NCI-H524 (cell line): ENCODE results near the gene RNF26.
"Not testable (repeated sequence)": the region's sequence is repeated elsewhere in the genome, so short reads cannot be mapped to it uniquely, and the experiment has no call there.

Experiments
- DNase-seq, 2 experiments: peaks; one replicate each; lab custom pipeline; 2025; lab: John Stamatoyannopoulos, UW

The RNF26 gene

DNA sequence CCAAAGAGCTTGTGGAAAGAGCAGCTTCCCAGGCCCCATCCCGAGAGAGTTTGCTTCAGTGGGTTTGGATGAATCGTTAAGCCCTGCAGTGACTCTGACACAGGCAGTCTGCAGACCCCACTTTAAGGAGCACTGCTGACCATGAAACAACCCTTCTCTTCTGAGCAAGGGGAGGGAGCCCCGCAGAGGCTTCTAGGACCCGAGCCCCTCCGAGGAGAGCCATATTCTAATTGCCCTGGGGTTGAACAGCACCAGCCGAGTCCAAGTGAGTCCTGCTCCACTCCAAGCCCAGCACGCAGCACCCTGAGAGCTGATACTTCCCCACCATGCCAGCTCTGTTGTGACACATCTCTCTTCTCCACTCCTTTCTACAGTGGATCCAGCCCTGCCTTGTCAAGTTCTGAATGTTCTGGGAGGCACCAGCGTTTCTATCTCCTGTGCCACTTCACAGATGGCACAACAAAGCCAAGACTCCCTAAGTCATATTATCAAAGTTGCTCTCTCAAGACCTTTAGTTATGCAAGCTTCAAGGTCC is 36.8 kb downstream of the RNF26 start:
- peak in 1 of 2 experiments; percentile 34 for DNase-seq

DNA sequence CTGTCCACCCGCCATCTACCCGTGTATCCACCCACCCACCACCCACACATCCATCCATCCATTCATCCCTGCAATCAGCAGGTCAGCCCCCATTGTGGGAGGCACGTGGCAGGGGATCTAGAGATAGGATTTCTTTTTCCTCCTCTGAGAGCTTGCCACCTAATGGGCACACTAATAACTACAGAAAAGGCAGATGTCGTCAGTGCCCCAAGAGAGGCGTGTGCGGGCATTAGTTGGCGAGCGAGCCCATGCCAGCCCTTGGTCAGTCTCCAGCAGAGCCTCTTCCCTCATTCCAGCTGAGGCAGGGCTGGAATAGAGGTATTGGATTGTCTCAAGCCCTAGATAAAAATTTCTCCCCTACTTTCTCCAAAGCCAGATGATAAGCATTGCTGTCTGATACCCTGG is 37.5 kb downstream of the RNF26 start:
- DNase-seq, result peak; percentile 86 to 88

- peak in 1 of 2 experiments; percentile 22 for DNase-seq
Measured at GRCh38 chr11:119372260-119373058, 38.1 kb downstream of the RNF26 start.

DNA sequence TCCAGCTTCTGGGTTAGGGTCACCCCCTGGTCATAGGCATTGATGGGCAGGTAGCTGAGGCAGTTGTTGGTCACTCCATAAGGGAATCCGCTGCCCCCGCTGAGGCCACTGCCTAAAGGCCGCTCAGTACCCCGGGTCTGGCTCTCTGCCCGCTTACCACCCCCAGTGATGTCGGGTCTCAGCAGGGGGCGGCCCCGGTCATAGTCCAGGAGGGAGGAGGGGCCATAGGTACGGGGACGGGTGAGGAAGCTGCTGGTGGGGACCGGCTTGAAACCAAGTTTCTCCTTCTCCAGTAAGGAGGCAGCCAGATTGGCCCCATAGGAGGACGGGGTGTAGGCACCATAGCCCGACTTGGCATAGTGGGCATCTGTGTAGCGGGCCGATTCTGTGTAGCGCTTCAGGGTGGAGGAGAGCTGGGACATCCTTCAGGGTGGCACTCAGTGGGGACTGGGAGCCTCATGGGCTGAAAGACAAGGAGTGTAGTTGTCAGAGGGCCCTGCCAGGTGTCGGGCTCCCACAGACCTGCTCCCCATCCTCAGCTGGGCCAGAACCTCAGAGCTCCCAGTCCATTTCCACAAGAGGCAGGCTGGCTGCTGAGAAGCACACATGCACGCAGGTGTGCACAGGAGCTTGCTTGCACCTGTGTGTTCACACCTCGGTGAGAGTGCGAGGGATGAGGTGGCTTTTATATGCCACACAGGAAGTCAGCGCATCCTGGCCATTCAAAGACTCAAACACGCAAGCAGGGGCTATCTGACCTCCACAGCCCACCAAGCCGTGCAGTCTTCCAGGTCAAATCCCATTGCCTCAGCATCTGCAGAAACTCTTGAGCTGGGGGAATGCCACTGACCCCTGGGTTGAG is 39.0 kb downstream of the RNF26 start:
- no peak for DNase-seq

DNA sequence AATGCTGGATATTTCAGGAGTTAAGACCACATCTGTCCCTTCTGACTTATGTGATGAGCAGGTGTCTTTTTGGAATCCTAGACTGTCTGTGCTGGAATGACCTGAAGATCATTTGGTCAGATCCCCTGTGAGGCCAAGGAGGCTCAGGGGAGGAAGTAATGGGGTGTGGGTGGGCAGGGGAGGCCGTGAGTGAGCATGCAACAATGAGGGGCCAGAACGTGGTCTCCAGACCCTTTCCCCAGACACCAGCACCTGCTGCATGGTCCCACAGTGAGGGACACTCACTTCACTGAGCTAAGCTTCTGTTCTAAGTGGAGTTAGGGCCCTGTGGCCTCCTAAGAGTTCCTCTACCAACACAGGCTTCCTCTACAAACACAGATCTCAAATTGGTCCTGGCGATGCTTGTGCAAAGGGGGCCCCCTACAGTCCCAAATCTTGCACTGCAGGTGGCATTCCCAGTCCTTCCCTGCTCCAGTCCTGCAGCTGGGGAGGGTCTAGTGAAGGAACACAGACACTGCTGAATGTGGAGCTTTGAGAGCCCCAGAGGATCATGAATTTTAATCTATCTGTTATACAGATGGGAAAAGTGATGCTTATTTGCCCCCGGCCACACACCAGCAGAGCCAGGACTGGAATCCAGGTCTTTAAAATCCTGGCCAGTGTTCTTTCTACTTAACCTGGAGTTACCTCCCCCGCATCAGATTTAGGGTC is 39.7 kb downstream of the RNF26 start:
- peak; percentile 29 to 76 for DNase-seq

DNA sequence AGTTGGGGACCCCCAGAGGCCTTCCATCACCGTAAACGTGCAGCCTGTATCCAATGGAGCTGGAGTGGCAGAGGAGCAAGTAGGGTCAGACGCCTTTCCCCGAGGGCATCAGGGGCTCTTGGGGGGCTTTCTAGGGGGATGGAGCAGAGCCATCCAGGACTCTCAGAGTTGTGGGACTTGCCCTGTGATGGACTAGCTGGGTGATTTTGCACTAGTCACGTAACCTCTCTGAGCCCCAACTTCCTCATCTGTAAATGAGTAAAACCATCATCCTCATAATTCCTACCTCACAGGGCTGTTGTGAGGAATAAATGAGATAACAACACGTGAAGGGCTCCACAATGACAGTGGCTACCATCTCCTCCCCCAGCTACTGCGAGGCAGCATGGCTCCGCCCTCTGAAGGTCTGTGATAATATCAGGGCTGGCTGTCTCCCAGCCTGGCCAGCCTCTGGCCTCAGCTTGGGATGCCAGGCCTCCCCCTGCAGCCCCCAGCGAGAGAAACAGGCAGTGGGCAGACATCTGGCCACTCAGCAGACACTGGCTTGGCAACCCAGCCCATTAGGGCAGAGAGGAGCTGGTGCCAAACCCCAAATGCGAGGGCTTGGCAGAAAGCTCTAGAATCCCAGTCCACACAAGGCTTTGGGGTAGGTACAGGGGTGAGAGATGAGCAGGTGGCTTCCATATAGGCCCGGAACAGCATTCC is 40.5 kb downstream of the RNF26 start:
- peak in 1 of 2 experiments; percentile 22 for DNase-seq

- peak; percentile 63 to 80 for DNase-seq
Measured at GRCh38 chr11:119375337-119376196, 41.2 kb downstream of the RNF26 start.

DNA sequence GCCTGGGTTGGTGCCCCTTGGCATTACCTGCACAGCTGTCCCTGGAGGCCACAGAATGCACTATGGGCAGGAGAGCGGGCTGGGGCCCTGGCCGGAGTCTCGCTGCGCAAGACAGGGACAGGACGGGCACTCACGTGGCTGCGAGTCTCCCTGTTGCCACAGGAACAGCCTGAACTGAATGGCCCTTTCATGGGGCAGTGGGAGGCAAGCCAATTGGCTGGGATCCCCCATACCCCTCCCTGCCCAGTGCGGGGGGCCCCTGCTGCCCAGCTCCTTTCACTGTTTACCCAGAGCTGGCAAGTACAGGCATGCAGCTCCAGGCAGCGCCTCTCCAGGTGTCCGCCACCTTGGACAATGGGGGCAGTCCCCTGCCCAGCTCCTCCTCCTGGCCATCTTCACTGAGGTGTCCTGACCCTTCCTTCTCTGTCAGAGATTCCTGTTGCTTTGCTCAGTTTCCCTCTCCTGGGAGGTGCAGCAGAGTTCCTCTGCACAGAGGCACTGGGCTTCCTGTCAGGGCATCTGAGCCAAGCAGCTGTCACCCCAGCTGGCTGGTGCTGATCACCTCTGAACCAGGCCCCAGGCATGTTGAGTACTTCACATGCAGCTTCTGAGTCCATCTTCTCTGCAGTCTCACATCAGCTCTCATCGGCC is 42.0 kb downstream of the RNF26 start:
- DNase-seq, result peak; percentile 61 to 80

GRCh38 chr11:119377112-119377901 is 43.0 kb downstream of the RNF26 start:
- DNase-seq, result no peak

- DNase-seq, result no peak
Measured at GRCh38 chr11:119377961-119378667, 43.8 kb downstream of the RNF26 start.

- DNase-seq, result no peak
Measured at GRCh38 chr11:119378851-119379465, 44.6 kb downstream of the RNF26 start.

DNA sequence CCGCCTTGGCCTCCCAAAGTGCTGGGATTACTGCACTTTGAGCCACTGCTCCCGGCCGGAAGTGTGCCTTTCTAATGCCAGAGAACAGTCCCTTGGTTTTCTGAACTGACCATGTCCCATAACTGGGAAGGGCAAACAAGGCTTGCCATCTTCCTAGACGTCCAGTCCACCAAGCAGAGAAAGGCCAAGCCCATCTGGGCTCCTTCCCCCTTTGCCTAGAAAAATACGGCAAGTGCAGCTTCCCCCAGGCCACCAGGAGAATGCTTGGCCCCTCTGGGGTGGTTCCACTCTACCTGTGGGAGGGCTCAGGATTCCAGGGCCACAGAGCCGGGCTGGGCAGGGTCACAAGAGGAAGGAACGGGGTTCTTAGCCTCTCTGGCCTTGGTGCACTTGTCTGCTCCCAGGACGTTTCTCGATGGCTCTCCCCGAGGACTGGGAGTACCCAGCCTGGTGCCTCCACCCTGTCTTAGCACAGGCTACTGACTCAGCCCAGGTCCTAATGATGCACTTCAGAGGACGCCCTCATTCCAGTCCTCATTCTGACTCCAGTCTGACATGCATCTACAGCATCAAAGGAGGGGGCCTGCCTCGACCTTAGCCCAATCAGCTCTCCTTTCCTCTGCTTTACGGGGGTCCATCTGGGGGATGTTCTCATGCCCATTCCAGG is 46.0 kb downstream of the RNF26 start:
- no peak for DNase-seq

- DNase-seq, result no peak
Measured at GRCh38 chr11:119380827-119381180, 46.5 kb downstream of the RNF26 start.

DNA sequence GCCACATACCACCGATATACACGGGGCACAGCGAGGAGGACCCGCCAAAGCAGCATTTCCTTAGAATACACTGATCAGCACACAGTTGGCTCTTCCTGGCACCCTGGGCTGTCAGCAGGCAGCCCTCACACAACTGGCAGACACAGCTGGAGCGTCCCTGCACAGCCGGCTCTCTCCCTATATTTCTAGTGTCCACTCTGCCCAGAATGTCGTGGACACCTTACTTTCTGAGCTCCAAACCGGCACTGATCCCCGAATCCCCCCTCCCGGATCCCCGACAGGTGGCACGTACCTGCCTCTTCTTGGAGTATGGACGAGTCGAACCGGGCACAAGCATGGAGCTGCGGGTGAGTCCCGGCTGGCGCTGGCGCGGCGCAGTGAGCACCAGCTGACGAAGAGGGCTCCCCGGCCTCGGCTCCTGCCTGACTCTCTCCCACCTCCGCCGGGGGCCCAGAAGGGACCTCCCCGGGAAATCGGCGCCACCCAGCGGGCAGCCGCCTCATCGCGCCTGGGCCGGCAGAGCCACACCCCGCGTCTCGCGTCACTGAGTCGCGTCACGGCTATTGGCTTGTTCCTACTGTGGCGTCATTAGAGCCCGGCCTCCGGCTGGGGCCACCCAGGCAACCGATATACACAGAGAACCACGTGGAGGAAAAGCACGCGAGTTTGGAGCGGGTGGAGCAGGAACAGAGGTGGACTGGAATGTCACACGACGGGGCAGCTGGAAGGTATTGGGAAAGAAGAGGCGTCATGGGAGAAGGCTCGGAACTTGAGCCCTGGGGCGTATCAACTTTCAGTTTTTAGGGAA is 47.1 kb downstream of the RNF26 start, which contains the start of gene USP2:
Gene USP2, minus strand, starts transcription at position 510 of the 808 bp plus-strand sequence. CDS start 8,210 bp downstream, outside the sequence.
- peak; percentile 80 to 93 for DNase-seq

GRCh38 chr11:119382101-119382500 is 47.8 kb downstream of the RNF26 start:
- DNase-seq, result no peak

DNA sequence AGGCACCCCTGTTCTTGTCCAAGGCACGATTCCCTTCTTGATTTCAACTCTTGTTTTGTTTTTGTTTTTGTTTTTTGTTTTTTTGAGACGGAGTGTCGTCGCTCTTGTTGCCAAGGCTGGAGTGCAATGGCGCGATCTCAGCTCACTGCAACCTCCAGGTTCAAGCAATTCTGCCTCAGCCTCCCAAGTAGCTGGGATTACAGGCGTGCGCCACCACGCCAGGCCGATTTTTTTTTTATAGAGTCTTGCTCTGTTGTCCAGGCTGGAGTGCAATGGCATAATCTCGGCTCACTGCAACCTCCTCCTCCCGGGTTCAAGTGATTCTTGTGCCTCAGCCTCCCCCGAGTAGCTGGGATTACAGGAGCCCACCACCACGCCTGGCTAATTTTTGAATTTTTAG is 48.2 kb downstream of the RNF26 start:
- not testable (repeated sequence) for DNase-seq

GRCh38 chr11:119384332-119384731 is 50.0 kb downstream of the RNF26 start:
- DNase-seq, result no peak
